HL-60/S4 treated with phorbol 12-myristate 13-acetate at 8.2 ng/mL for 4 days and 3 days (cell line): ENCODE results near the gene MEP1B.

Experiments used
- in situ Hi-C: fragments of 300-500 bp; cut with MboI; formaldehyde crosslinking; loops from 2 replicates; pipeline ENCODE4 v1.15.0; 2022; ENCODE audit warnings: low sequenced_read_pairs

Gene MEP1B

DNA sequence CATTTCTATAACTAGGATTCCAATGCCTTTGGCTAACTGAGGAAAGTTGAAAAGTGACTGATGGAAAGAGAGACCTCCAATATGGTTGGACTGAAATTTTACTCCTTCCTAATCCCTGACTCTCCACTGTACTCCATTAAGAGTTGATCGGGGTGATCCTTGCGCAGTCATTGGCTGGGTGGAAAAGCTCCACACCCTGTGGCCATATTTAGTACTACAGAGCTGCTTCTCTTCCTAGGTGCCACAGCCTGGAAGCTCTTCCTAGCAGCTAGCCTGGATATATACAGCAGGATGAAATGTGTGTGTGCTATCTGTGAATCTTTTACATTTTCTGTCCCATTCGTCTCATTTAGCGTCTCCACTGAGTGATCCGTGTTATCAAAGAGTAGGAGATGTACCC lies 71.2 kb downstream of the MEP1B start:
- in situ Hi-C loops: no loop called here

DNA sequence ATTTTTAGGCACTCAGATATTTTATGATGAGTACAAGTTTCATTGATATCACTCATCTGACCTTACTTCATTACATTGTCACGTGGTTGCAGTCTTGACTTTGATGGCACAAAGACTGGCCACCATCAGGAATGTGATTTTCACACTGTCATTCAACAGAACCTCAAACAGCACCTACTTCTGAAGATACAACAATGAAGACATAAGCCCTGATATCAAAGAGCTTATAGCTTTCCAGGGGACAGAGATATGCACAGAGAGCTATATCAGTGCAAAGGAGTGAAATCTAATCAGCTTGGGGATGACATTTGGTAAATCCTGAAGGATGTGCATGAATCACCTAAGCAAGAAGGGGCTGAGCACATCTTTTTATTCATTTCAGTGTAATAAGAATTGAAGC lies 72.3 kb downstream of the MEP1B start:
- in situ Hi-C loops: no loop called here

DNA sequence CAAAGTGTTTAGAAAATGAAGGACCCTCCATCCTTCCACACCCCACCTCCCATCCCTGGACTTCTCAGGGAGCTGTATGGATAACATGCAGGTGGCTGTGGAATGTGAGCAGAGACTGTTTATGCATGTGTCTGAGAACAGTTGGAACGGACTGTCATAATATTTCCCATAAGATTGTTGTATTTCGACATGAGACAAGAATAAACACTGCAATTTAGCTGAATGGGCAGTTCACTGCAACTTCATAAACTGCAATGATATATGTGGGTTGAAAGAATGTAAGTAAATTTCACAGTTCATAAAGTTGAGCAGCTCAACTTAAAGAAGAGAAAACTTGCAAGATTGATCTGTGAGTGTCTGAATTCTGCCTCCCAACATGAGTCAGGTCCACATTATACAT lies 74.6 kb downstream of the MEP1B start:
- in situ Hi-C loops: no loop called here

DNA sequence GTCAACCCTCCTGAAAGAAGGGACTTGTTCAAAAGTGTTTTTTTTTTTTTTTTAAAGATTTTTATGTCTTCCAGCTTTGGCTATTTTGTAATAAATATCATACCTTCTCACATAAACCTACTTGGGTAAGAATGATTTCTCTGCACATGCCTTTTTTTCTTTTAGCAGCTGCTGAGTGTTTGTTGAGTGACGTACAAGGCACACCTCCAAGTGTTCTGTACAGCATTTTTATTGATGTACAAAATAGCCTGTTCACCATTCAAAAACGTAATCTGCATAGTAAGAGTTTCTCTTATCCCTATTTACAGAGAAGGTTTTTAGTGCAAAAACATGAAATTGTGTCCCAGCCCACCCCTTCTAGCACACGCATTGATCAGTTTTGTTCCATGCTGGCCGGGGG lies 77.6 kb downstream of the MEP1B start:
- in situ Hi-C loops: no loop called here
